SK-N-SH treated with all-trans-retinoic acid at 6 μM for 48 hours (cell line): Measurements from ENCODE around the gene WDFY2.
A peak's percentile ranks its signal among the peaks of the same experiment; 100 is the strongest.

ENCODE experiments used
- ATAC-seq: fragments of 200-7000 bp; cut with Tn5 transposase; 3 replicates; pipeline ENCODE4 v1.9.1; 2020; ENCODE audit warnings: mild to moderate bottlenecking, moderate library complexity
- ARNTL ChIP-seq: fragments of 450-650 bp; formaldehyde crosslinking; IDR thresholded peaks from 2 replicates; pipeline ENCODE4 v1.5.0; 2020; ENCODE audit warnings: low read depth, mild to moderate bottlenecking, moderate library complexity, borderline replicate concordance
- ESRRG ChIP-seq: fragments of 250-450 bp; sonication (Bioruptor Pico); IDR thresholded peaks from 2 replicates; pipeline ENCODE4 v1.6.1; 2021; ENCODE audit warnings: mild to moderate bottlenecking
- GLIS3 ChIP-seq: fragments of 250-450 bp; sonication (Bioruptor Pico); IDR thresholded peaks from 2 replicates; pipeline ENCODE4 v1.5.0; 2020; ENCODE audit warnings: mild to moderate bottlenecking, moderate library complexity
- ISL1 ChIP-seq: fragments of 250-450 bp; sonication (Bioruptor Pico); IDR thresholded peaks from 2 replicates; pipeline ENCODE4 v2.1.2; 2022; ENCODE audit warnings: mild to moderate bottlenecking, moderate library complexity
- OSR1 ChIP-seq: fragments of 250-450 bp; sonication (Bioruptor Pico); IDR thresholded peaks from 2 replicates; pipeline ENCODE4 v1.8.0; 2022; ENCODE audit warnings: moderate library complexity, mild to moderate bottlenecking, inconsistent platforms
- PPARA ChIP-seq: fragments of 250-450 bp; sonication (Bioruptor Pico); IDR thresholded peaks from 2 replicates; pipeline ENCODE4 v1.5.0; 2020; ENCODE audit warnings: mild to moderate bottlenecking, borderline replicate concordance
- SNAI2 ChIP-seq: fragments of 250-450 bp; sonication (Bioruptor Pico); IDR thresholded peaks from 2 replicates; pipeline ENCODE4 v1.5.0; 2020; ENCODE audit warnings: mild to moderate bottlenecking, moderate library complexity
- TOX ChIP-seq: fragments of 250-450 bp; sonication (Bioruptor Pico); IDR thresholded peaks from 2 replicates; pipeline ENCODE4 v1.8.0; 2021; ENCODE audit warnings: mild to moderate bottlenecking, moderate library complexity, borderline replicate concordance
- ZC3H10 ChIP-seq: fragments of 250-450 bp; sonication (Bioruptor Pico); IDR thresholded peaks from 2 replicates; pipeline ENCODE4 v1.5.1; 2021; ENCODE audit warnings: mild to moderate bottlenecking, moderate library complexity
- ZFP3 ChIP-seq: fragments of 250-450 bp; sonication (Bioruptor Pico); IDR thresholded peaks from 2 replicates; pipeline ENCODE4 v1.5.0; 2020; ENCODE audit warnings: mild to moderate bottlenecking, moderate library complexity
- ZNF70 ChIP-seq: fragments of 450-650 bp; formaldehyde crosslinking; IDR thresholded peaks from 2 replicates; pipeline ENCODE4 v1.5.0; 2020; ENCODE audit warnings: mild to moderate bottlenecking, moderate library complexity
- ZNF8 ChIP-seq: fragments of 450-650 bp; formaldehyde crosslinking; IDR thresholded peaks from 2 replicates; pipeline ENCODE4 v1.5.0; 2020; ENCODE audit warnings: mild to moderate bottlenecking, moderate library complexity
- TF ChIP-seq, protein P1 (sequence below): fragments of 250-450 bp; sonication (Bioruptor Pico); IDR thresholded peaks from 2 replicates; pipeline ENCODE4 v1.5.0; 2020; ENCODE audit warnings: mild to moderate bottlenecking, moderate library complexity
- TF ChIP-seq, protein P2 (sequence below): fragments of 250-450 bp; sonication (Bioruptor Pico); IDR thresholded peaks from 2 replicates; pipeline ENCODE4 v1.5.1; 2020; ENCODE audit warnings: low read depth, mild to moderate bottlenecking, moderate library complexity
- TF ChIP-seq, protein P3 (sequence below): fragments of 250-450 bp; sonication (Bioruptor Pico); IDR thresholded peaks from 2 replicates; pipeline ENCODE4 v1.5.1; 2021; ENCODE audit warnings: mild to moderate bottlenecking, moderate library complexity
- TF ChIP-seq, protein P4 (sequence below): fragments of 250-450 bp; sonication (Bioruptor Pico); IDR thresholded peaks from 2 replicates; pipeline ENCODE4 v1.8.0; 2020; ENCODE audit warnings: mild to moderate bottlenecking, moderate library complexity, borderline replicate concordance
- TF ChIP-seq, protein P5 (sequence below): fragments of 250-450 bp; sonication (Bioruptor Pico); IDR thresholded peaks from 2 replicates; pipeline ENCODE4 v1.8.0; 2021; ENCODE audit warnings: low read depth, mild to moderate bottlenecking, moderate library complexity, borderline replicate concordance

Gene WDFY2

DNA sequence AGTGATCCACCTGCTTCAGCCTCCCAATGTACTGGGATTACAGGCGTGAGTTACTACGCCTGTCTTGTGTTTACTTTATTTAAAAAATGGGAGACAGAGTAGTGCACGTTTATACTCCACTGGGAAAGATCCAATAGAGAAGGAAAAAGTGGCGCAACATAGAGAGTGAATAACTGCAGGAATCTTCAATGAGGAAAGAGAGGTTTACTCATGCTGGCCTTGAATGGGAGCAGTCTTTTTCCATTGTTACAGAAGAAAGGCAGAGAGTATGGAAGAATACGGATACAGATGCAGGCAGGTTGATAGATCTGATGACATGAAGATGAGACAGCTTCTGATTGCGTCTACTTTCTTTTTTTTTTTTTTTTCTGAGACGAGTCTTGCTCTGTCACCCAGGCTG is 4.6 kb upstream of the WDFY2 start (continued):
- TF ChIP-seq, protein P1, sequence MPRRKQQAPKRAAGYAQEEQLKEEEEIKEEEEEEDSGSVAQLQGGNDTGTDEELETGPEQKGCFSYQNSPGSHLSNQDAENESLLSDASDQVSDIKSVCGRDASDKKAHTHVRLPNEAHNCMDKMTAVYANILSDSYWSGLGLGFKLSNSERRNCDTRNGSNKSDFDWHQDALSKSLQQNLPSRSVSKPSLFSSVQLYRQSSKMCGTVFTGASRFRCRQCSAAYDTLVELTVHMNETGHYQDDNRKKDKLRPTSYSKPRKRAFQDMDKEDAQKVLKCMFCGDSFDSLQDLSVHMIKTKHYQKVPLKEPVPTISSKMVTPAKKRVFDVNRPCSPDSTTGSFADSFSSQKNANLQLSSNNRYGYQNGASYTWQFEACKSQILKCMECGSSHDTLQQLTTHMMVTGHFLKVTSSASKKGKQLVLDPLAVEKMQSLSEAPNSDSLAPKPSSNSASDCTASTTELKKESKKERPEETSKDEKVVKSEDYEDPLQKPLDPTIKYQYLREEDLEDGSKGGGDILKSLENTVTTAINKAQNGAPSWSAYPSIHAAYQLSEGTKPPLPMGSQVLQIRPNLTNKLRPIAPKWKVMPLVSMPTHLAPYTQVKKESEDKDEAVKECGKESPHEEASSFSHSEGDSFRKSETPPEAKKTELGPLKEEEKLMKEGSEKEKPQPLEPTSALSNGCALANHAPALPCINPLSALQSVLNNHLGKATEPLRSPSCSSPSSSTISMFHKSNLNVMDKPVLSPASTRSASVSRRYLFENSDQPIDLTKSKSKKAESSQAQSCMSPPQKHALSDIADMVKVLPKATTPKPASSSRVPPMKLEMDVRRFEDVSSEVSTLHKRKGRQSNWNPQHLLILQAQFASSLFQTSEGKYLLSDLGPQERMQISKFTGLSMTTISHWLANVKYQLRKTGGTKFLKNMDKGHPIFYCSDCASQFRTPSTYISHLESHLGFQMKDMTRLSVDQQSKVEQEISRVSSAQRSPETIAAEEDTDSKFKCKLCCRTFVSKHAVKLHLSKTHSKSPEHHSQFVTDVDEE: no peak
- TF ChIP-seq, protein P2, sequence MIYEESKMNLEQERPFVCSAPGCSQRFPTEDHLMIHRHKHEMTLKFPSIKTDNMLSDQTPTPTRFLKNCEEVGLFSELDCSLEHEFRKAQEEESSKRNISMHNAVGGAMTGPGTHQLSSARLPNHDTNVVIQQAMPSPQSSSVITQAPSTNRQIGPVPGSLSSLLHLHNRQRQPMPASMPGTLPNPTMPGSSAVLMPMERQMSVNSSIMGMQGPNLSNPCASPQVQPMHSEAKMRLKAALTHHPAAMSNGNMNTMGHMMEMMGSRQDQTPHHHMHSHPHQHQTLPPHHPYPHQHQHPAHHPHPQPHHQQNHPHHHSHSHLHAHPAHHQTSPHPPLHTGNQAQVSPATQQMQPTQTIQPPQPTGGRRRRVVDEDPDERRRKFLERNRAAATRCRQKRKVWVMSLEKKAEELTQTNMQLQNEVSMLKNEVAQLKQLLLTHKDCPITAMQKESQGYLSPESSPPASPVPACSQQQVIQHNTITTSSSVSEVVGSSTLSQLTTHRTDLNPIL (CRISPR knock-in tag): no peak
- no peak for TF ChIP-seq PPARA (CRISPR knock-in tag)
- TF ChIP-seq, all 23 proteins: peak for 0

DNA sequence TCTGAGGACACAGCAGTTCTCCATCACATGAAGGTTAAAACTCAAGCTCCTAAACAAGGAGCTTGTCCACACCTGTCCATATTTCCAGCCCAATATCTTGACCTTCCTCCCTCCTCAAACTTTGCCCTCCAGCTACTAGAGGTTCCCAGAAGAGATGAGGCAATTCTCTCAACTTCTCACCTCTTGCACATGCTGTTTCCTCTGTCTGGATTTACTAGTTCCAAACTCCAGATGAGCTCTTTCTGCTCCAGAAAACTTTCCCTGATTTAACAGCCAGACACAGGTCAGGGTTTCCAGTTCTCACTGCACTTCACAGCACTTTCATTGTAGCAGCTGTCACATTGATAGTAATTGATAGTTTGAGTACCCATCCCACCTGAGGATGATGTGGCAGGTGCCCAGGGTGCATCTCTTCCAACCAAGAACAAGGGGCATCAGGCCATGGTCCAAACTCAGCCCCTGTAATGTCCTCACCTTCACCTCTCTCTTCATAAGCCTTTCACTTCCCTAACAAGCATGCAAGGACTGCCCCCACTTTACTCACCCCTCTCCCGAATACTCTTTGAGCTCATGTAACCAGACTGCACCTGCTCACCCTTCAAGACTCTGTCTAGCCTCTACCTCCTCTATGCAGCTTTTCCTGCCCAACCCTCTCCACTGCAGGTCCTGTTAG is 3.0 kb upstream of the WDFY2 start:
- TF ChIP-seq ZFP3 (CRISPR knock-in tag) (no peak), ZNF8 (CRISPR knock-in tag) (no peak), ZNF70 (CRISPR knock-in tag) (no peak), ESRRG (CRISPR knock-in tag) (no peak), GLIS3 (no peak), ZC3H10 (CRISPR knock-in tag) (no peak), ISL1 (CRISPR knock-in tag) (no peak), SNAI2 (CRISPR knock-in tag) (no peak)
- TF ChIP-seq, protein P3, sequence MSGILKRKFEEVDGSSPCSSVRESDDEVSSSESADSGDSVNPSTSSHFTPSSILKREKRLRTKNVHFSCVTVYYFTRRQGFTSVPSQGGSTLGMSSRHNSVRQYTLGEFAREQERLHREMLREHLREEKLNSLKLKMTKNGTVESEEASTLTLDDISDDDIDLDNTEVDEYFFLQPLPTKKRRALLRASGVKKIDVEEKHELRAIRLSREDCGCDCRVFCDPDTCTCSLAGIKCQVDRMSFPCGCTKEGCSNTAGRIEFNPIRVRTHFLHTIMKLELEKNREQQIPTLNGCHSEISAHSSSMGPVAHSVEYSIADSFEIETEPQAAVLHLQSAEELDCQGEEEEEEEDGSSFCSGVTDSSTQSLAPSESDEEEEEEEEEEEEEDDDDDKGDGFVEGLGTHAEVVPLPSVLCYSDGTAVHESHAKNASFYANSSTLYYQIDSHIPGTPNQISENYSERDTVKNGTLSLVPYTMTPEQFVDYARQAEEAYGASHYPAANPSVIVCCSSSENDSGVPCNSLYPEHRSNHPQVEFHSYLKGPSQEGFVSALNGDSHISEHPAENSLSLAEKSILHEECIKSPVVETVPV (CRISPR knock-in tag): no peak
- TF ChIP-seq, protein P1: no peak
- TF ChIP-seq, protein P4, sequence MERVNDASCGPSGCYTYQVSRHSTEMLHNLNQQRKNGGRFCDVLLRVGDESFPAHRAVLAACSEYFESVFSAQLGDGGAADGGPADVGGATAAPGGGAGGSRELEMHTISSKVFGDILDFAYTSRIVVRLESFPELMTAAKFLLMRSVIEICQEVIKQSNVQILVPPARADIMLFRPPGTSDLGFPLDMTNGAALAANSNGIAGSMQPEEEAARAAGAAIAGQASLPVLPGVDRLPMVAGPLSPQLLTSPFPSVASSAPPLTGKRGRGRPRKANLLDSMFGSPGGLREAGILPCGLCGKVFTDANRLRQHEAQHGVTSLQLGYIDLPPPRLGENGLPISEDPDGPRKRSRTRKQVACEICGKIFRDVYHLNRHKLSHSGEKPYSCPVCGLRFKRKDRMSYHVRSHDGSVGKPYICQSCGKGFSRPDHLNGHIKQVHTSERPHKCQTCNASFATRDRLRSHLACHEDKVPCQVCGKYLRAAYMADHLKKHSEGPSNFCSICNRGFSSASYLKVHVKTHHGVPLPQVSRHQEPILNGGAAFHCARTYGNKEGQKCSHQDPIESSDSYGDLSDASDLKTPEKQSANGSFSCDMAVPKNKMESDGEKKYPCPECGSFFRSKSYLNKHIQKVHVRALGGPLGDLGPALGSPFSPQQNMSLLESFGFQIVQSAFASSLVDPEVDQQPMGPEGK (CRISPR knock-in tag): no peak
- TF ChIP-seq, all 23 proteins: peak for 0

DNA sequence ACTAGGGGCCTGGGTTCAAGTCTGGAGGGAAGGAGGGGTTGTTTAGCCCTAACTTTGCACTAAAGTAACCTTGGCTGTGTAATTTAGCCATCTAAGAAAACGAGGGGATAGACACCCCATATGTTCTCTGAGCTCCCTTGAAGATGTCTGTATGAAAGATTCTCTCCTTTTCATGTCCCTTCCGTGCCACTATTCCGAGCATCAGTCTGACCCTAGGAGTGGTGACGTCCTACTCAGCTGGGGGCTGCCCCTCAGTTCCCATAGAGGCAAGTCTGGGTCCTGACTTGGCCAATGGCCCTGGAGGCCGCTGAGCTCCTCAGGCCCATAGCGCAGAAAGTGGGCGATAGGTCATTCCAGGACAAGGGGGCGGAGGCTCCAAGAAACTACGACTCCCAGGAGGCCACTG is 790 bp upstream of the WDFY2 start:
- no peak for ATAC-seq
- TF ChIP-seq ARNTL (CRISPR knock-in tag) (no peak), OSR1 (CRISPR knock-in tag) (no peak), PPARA (CRISPR knock-in tag) (no peak), GLIS3 (no peak), SNAI2 (CRISPR knock-in tag) (no peak), TOX (no peak)
- TF ChIP-seq, protein P5, sequence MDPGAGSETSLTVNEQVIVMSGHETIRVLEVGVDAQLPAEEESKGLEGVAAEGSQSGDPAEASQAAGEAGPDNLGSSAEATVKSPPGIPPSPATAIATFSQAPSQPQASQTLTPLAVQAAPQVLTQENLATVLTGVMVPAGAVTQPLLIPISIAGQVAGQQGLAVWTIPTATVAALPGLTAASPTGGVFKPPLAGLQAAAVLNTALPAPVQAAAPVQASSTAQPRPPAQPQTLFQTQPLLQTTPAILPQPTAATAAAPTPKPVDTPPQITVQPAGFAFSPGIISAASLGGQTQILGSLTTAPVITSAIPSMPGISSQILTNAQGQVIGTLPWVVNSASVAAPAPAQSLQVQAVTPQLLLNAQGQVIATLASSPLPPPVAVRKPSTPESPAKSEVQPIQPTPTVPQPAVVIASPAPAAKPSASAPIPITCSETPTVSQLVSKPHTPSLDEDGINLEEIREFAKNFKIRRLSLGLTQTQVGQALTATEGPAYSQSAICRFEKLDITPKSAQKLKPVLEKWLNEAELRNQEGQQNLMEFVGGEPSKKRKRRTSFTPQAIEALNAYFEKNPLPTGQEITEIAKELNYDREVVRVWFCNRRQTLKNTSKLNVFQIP (CRISPR knock-in tag): no peak
- TF ChIP-seq, protein P1: peak; percentile 36; the same call in 1 of the 2 replicates

More for the DNA sequence above, 3.0 kb upstream of the WDFY2 start:
- ATAC-seq: no peak
